Prostate gland (tissue), 2 donors: ENCODE results near the gene CTNS. TPM values are rescaled to one million over a fixed set of nuclear protein-coding genes. Genes with fewer than 3 reads are reported as not detected.
A peak's percentile ranks its signal among the peaks of the same experiment; 100 is the strongest.
"Not testable (repeated sequence)": the region's sequence is repeated elsewhere in the genome, so short reads cannot be mapped to it uniquely, and the experiment has no call there.

Experiments
- DNase-seq: peaks from one replicate; pipeline ENCODE4 v3.0.0-alpha.2; 2019; ENCODE audit warnings: low spot score
- H3K27ac ChIP-seq, 2 donors: fragments of 200-600 bp; sonication (generic); 2 replicates each; pipeline ENCODE4 v1.5.1; 2017 to 2019
- H3K27me3 ChIP-seq: fragments of 200-600 bp; sonication (generic); replicated peaks from 2 replicates; pipeline ENCODE4 v1.5.1; 2019; ENCODE audit not compliant: insufficient read depth
- H3K36me3 ChIP-seq, 2 donors: fragments of 200-600 bp; sonication (generic); 1 replicate in 1 of 2; 2 replicates in 1 of 2; pipeline versions ENCODE4 v1.5.1 to v1.8.1; 2017 to 2019
- H3K4me1 ChIP-seq: fragments of 200-600 bp; sonication (generic); replicated peaks from 2 replicates; pipeline ENCODE4 v1.5.1; 2019
- H3K4me3 ChIP-seq, 2 donors: fragments of 200-600 bp; sonication (generic); 2 replicates each; pipeline ENCODE4 v1.5.1; 2017 to 2019
- H3K9me3 ChIP-seq: fragments of 200-600 bp; sonication (generic); 2 replicates; pipeline ENCODE4 v1.5.1; 2017
- POLR2A ChIP-seq: fragments of 450-650 bp; IDR thresholded peaks from one replicate; pipeline ENCODE4 v1.6.1; 2016; ENCODE audit warnings: antibody characterized with exemption, mild to moderate bottlenecking
- POLR2AphosphoS5 ChIP-seq: sonication (generic); formaldehyde crosslinking; IDR thresholded peaks from one replicate; pipeline ENCODE4 v1.6.1; 2017; ENCODE audit warnings: antibody characterized with exemption
- WGBS: methylation state at CpG from one replicate; pipeline ENCODE4 v1.1.5; 2018; 5-methylcytosine and 5-hydroxymethylcytosine counted together
- intact Hi-C: fragments of 100-400 bp; cut with DNase I; formaldehyde crosslinking; loops from one replicate; pipeline ENCODE4 v1.14.2; 2022
- total RNA-seq, 2 donors: library from RNA; depleted of rRNA; stranded (reverse); fragments of >200 nt; gene quantifications; one replicate each; pipeline ENCODE4 v1.1.0, GENCODE V29; 2016
- TF ChIP-seq, protein P1 (sequence below), 4 experiments: fragments of 200-600 bp in 2 of 4; fragments of 450-650 bp in 2 of 4; sonication (generic) in 2 of 4; IDR thresholded peaks; 1 replicate in 3 of 4; 2 replicates in 1 of 4; pipeline ENCODE4 v1.5.1; 2016 to 2019; ENCODE audit warnings: antibody characterized with exemption in 4 of 4, mild to moderate bottlenecking in 2 of 4, moderate library complexity in 2 of 4

The CTNS gene
- total RNA-seq, 2 donors from 2014 or later, result 26.9 to 51.2 TPM

DNA sequence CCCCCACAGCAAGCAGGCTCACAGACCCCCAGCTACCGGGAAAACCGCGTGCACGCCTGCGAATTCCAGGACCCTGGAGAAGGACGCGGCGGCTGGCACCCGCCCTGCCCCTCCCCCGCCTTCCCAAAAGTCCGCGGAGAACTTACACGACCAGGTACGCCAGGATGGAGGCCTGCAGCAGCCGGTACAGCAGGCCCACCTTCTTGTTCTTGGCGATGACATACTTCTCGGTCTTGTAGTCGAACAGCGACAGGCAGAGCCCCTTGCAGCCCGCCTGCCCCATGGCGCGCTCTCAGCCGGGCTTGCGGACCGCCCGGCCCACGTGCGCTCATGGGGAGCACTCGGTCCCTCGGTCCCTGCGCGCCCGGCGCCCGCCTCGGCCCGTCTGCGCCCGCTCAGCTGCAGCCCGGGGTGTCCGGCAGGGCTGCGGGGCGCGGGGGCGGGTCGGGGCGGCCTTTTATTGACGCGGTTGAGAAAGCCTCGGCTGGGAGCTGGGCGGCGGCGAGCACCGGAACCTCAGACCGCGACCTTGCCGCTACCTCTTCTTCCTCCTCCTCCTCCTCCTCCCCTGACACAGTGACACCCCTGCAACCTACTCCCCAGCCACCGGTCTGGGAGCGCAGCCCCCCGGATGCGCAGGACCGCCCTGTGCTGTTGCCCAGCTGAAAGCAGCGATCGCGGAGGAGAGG, 59.3 kb downstream of the CTNS start, which contains the start of gene P2RX5:
P2RX5 (minus strand) TSS at position 433 of the 689 bp plus-strand sequence; CDS start at position 283, 150 bp downstream.
- under 1% methylated on average over 64 of the region's 65 CpGs for WGBS
- TF ChIP-seq, protein P1, sequence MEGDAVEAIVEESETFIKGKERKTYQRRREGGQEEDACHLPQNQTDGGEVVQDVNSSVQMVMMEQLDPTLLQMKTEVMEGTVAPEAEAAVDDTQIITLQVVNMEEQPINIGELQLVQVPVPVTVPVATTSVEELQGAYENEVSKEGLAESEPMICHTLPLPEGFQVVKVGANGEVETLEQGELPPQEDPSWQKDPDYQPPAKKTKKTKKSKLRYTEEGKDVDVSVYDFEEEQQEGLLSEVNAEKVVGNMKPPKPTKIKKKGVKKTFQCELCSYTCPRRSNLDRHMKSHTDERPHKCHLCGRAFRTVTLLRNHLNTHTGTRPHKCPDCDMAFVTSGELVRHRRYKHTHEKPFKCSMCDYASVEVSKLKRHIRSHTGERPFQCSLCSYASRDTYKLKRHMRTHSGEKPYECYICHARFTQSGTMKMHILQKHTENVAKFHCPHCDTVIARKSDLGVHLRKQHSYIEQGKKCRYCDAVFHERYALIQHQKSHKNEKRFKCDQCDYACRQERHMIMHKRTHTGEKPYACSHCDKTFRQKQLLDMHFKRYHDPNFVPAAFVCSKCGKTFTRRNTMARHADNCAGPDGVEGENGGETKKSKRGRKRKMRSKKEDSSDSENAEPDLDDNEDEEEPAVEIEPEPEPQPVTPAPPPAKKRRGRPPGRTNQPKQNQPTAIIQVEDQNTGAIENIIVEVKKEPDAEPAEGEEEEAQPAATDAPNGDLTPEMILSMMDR (IDR thresholded peaks at IDR 0.05), result no peak
- no peak for TF ChIP-seq POLR2A
- TF ChIP-seq POLR2AphosphoS5, result no peak
- no peaks in the 10 kb centered on the region for H3K36me3 ChIP-seq
- H3K27ac ChIP-seq, result no peak within 1 kb of the TSS
- DNase-seq, result no peak
- H3K4me1 ChIP-seq, result no peaks in the 10 kb centered on the region
- intact Hi-C loops, result no loop called here
- H3K27me3 ChIP-seq, result peaks cover 13% of the 10 kb centered on the region
- H3K9me3 ChIP-seq, result no peaks in the 10 kb centered on the region
- peak within 1 kb of the TSS; percentile 20 to 36 for H3K4me3 ChIP-seq

DNA sequence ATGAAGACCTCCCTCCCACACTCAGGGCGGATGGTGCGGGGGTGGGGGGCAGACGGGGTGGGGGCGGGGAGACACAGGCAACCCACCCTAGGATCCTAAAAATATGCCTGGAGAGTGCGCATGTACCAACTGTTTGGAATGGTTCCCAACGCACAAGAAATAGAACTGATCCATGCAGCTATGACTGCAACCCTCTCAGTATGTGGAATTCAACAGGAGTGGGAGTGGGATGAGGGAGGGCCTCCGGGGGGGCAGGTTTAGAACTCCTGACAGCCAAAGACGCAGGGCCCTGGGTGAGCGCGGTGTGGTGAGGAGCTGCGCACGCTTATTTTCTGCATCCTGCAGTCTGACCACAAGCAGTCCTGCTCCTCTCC, 60.5 kb downstream of the CTNS start:
- H3K4me1 ChIP-seq, result no peaks in the 10 kb centered on the region
- H3K4me3 ChIP-seq, result no peak overlapping the region
- H3K27ac ChIP-seq, result no peak overlapping the region
- WGBS, result 60% methylated on average over 10 of the region's 12 CpGs
- H3K9me3 ChIP-seq, result no peaks in the 10 kb centered on the region
- H3K36me3 ChIP-seq, result no peaks in the 10 kb centered on the region
- no peak for DNase-seq
- intact Hi-C loops, result no loop called here
- peaks cover 13% of the 10 kb centered on the region for H3K27me3 ChIP-seq
- TF ChIP-seq POLR2A (no peak), POLR2AphosphoS5 (no peak)
- TF ChIP-seq, protein P1 (IDR thresholded peaks at IDR 0.05), result no peak

DNA sequence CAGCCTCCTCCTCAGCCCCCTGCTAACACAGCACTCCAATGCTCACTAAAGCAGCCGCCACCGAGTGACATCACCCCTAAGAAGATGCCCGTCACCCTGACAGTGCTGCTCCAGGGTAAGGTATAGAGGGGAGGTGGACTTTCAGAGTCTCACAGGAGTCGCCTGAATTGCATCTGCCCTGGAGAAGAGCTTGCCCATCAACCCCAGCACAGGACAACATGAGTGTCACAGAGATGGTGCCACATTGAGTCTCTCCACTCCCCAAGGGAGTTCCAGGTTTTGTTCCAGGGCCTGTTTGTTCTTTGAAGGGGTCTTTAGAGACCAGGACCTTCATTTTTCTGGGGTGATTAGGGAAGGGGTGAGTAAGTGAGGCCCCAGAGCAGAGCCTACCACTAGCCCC, 61.6 kb downstream of the CTNS start:
- no peak overlapping the region for H3K27ac ChIP-seq
- no peak for DNase-seq
- intact Hi-C loops, result no loop called here
- H3K4me3 ChIP-seq, result no peak overlapping the region
- whole genome bisulfite sequencing, result 87% methylated on average over 4 of the region's 4 CpGs
- TF ChIP-seq POLR2AphosphoS5, result no peak
- no peak for TF ChIP-seq POLR2A
- TF ChIP-seq, protein P1 (IDR thresholded peaks at IDR 0.05), result no peak
- H3K9me3 ChIP-seq, result no peaks in the 10 kb centered on the region
- H3K36me3 ChIP-seq, result no peaks in the 10 kb centered on the region
- H3K4me1 ChIP-seq, result no peaks in the 10 kb centered on the region
- peaks cover 13% of the 10 kb centered on the region for H3K27me3 ChIP-seq

DNA sequence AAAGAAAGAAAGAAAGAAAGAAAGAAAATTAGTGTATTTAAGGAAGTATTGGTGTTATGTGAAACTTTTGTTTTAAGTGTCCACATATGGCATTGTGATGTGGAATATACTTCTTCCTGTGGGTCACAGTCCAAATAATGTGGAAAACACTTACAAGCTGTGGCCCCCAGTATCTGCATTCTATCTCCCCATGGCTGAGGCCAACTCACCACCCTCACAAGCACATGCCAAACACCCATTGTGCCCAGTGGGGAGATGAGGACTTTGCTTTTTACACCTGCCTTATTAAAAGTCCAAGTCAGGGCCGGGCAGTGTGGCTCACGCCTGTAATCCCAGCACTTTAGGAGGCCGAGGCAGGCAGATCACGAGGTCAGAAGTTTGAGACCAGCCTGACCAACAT, 63.4 kb downstream of the CTNS start:
- DNase-seq, result no peak
- Histone ChIP-seq H3K36me3 (no peaks in the 10 kb centered on the region), H3K4me1 (no peaks in the 10 kb centered on the region), H3K27me3 (peaks cover 10% of the 10 kb centered on the region), H3K9me3 (no peaks in the 10 kb centered on the region), H3K4me3 (no peak overlapping the region), H3K27ac (no peak overlapping the region)
- WGBS, result 86% methylated on average over 4 of the region's 4 CpGs
- TF ChIP-seq POLR2A, result no peak
- TF ChIP-seq, protein P1 (IDR thresholded peaks at IDR 0.05), result no peak
- TF ChIP-seq POLR2AphosphoS5, result no peak
- intact Hi-C loops, result no loop called here

DNA sequence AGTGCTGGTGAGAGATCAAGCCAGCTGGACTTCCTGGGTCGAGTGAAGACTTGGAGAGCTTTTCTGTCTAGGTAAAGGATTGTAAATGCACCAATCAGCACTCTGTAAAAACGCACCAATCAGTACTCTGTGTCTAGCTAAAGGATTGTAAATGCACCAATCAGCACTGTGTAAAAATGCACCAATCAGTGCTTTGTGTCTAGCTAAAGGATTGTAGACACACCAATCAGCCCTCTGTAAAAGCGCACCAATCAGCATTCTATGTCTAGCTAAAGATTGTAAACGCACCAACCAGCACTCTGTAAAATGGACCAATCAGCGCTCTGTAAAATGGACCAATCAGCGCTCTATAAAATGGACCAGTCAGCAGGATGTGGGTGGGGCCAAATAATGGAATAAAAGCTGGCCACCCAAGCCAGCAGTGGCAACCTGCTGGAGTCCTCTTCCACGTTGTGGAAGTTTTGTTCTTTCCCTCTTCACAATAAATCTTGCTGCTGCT, 65.5 kb downstream of the CTNS start:
- intact Hi-C loops, result not testable (repeated sequence)

More for the DNA sequence above, 65.5 kb downstream of the CTNS start:
- not testable (repeated sequence) for H3K4me3 ChIP-seq, H3K36me3 ChIP-seq, H3K4me1 ChIP-seq, H3K27me3 ChIP-seq, H3K9me3 ChIP-seq, DNase-seq, H3K27ac ChIP-seq
- whole genome bisulfite sequencing, result 96% methylated on average over 7 of the region's 7 CpGs
